ENCODE measurements around the gene ARID4B.
A peak's percentile ranks its signal among the peaks of the same experiment; 100 is the strongest.

ARID4B gene

DNA sequence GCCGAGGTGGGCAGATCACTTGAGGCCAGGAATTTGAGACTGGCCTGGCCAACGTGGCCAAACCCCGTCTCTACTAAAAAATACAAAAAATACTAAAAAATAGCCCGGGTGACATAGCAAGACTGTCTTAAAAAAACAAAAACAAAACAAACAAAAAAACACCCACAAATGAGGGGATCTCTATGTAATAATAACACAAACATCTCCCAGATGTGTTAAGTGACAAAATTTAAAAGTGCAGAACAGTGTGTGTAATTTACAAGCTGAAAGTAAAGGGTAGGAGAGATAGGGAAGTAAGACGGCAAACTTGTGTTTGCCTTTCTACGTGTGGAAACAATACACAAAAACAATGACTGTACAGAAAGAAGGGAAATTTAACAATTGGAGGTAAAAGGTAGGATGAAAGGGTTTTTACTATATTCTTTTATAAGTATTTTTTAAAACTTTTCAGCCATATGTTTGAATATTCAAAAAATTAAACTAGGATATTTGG lies 36.3 kb downstream of the ARID4B start:
- Histone ChIP-seq H2BK5ac (ENCODE audit: low read depth, low read length, poor library complexity) (no peak overlapping the region), H3K4me3 (ENCODE audit: low read depth, low read length) (no peak overlapping the region), H4K91ac (ENCODE audit: low read depth, low read length) (no peak overlapping the region), H2BK12ac (ENCODE audit: low read length) (no peak overlapping the region), H3K27ac (ENCODE audit: low read depth, low read length) (no peak overlapping the region), H4K8ac (ENCODE audit: low read depth, low read length) (no peak overlapping the region), H3K23ac (ENCODE audit: low read length) (no peak overlapping the region), H2AFZ (ENCODE audit: insufficient read depth, low read length, poor library complexity) (no peak overlapping the region), H3K4ac (ENCODE audit: low read depth, low read length) (peak overlapping the region; percentile 27), H3K27me3 (ENCODE audit: insufficient read depth, low read length) (no peaks in the 10 kb centered on the region), H2BK120ac (ENCODE audit: insufficient read depth, low read length, poor library complexity) (no peak overlapping the region), H3K18ac (ENCODE audit: low read length) (no peak overlapping the region), H3K14ac (ENCODE audit: low read length) (no peak overlapping the region), H3K36me3 (ENCODE audit: control insufficient read depth in 1 of 2, insufficient read depth in 2 of 2, low read length in 2 of 2) (no peaks in the 10 kb centered on the region), H3K79me2 (ENCODE audit: control insufficient read depth, insufficient read depth, low read length, poor library complexity) (peaks cover 15% of the 10 kb centered on the region), H3K9ac (ENCODE audit: low read length) (no peak overlapping the region), H3K9me3 (ENCODE audit: insufficient read depth, low read depth, low read length) (no peaks in the 10 kb centered on the region), H4K12ac (ENCODE audit: low read depth, low read length) (no peak overlapping the region), H3K79me1 (ENCODE audit: low read length) (no peaks in the 10 kb centered on the region), H3K4me2 (ENCODE audit: low read length) (no peak overlapping the region), H2AK5ac (ENCODE audit: low read length) (no peak overlapping the region), H3K4me1 (ENCODE audit: control insufficient read depth in 1 of 2, insufficient read depth in 2 of 2, low read length in 2 of 2) (peaks cover 9 to 17% of the 10 kb centered on the region in 2 experiments)
- WGBS (ENCODE audit: extremely low coverage, insufficient coverage, insufficient read length) = no CpG with 5 or more reads among the region's 6 CpGs
- DNase-seq = no peak

GRCh38 chr1:235290740-235291502 lies 37.1 kb downstream of the ARID4B start:
- no peak overlapping the region for H3K23ac ChIP-seq (ENCODE audit: low read length)
- no peak overlapping the region for H2BK120ac ChIP-seq (ENCODE audit: insufficient read depth, low read length, poor library complexity)
- H3K4me2 ChIP-seq (ENCODE audit: low read length) = no peak overlapping the region
- no peak overlapping the region for H3K14ac ChIP-seq (ENCODE audit: low read length)
- H3K27ac ChIP-seq (ENCODE audit: low read depth, low read length) = no peak overlapping the region
- H2AK5ac ChIP-seq (ENCODE audit: low read length) = no peak overlapping the region
- H2AFZ ChIP-seq (ENCODE audit: insufficient read depth, low read length, poor library complexity) = no peak overlapping the region
- no peak overlapping the region for H2BK12ac ChIP-seq (ENCODE audit: low read length)
- no CpG with 5 or more reads among the region's 12 CpGs for WGBS (ENCODE audit: extremely low coverage, insufficient coverage, insufficient read length)
- H3K18ac ChIP-seq (ENCODE audit: low read length) = no peak overlapping the region
- no peak overlapping the region for H3K9ac ChIP-seq (ENCODE audit: low read length)
- H4K8ac ChIP-seq (ENCODE audit: low read depth, low read length) = no peak overlapping the region
- no peak for DNase-seq
- H3K27me3 ChIP-seq (ENCODE audit: insufficient read depth, low read length) = no peaks in the 10 kb centered on the region
- H2BK5ac ChIP-seq (ENCODE audit: low read depth, low read length, poor library complexity) = no peak overlapping the region
- H4K12ac ChIP-seq (ENCODE audit: low read depth, low read length) = no peak overlapping the region
- no peaks in the 10 kb centered on the region for H3K36me3 ChIP-seq (ENCODE audit: control insufficient read depth in 1 of 2, insufficient read depth in 2 of 2, low read length in 2 of 2)
- H4K91ac ChIP-seq (ENCODE audit: low read depth, low read length) = no peak overlapping the region
- H3K79me1 ChIP-seq (ENCODE audit: low read length) = no peaks in the 10 kb centered on the region
- H3K4me3 ChIP-seq (ENCODE audit: low read depth, low read length) = no peak overlapping the region
- H3K4me1 ChIP-seq (ENCODE audit: control insufficient read depth in 1 of 2, insufficient read depth in 2 of 2, low read length in 2 of 2) = peaks cover 9 to 12% of the 10 kb centered on the region in 2 experiments
- peaks cover 17% of the 10 kb centered on the region for H3K79me2 ChIP-seq (ENCODE audit: control insufficient read depth, insufficient read depth, low read length, poor library complexity)
- H3K4ac ChIP-seq (ENCODE audit: low read depth, low read length) = peak overlapping the region; percentile 59
- H3K9me3 ChIP-seq (ENCODE audit: insufficient read depth, low read depth, low read length) = no peaks in the 10 kb centered on the region

- Histone ChIP-seq H4K12ac (ENCODE audit: low read depth, low read length) (no peak overlapping the region), H3K79me2 (ENCODE audit: control insufficient read depth, insufficient read depth, low read length, poor library complexity) (peaks cover 14% of the 10 kb centered on the region), H4K91ac (ENCODE audit: low read depth, low read length) (no peak overlapping the region), H4K8ac (ENCODE audit: low read depth, low read length) (no peak overlapping the region), H3K4me1 (ENCODE audit: control insufficient read depth in 1 of 2, insufficient read depth in 2 of 2, low read length in 2 of 2) (peaks cover 4 to 5% of the 10 kb centered on the region in 2 experiments), H3K18ac (ENCODE audit: low read length) (no peak overlapping the region), H3K36me3 (ENCODE audit: control insufficient read depth in 1 of 2, insufficient read depth in 2 of 2, low read length in 2 of 2) (no peaks in the 10 kb centered on the region), H2BK12ac (ENCODE audit: low read length) (no peak overlapping the region), H3K4me3 (ENCODE audit: low read depth, low read length) (no peak overlapping the region), H3K9me3 (ENCODE audit: insufficient read depth, low read depth, low read length) (no peaks in the 10 kb centered on the region), H3K27ac (ENCODE audit: low read depth, low read length) (no peak overlapping the region), H2AK5ac (ENCODE audit: low read length) (no peak overlapping the region), H2BK120ac (ENCODE audit: insufficient read depth, low read length, poor library complexity) (no peak overlapping the region), H3K9ac (ENCODE audit: low read length) (no peak overlapping the region), H3K4ac (ENCODE audit: low read depth, low read length) (peak overlapping the region; percentile 75), H3K23ac (ENCODE audit: low read length) (no peak overlapping the region), H2AFZ (ENCODE audit: insufficient read depth, low read length, poor library complexity) (no peak overlapping the region), H3K4me2 (ENCODE audit: low read length) (no peak overlapping the region), H3K14ac (ENCODE audit: low read length) (no peak overlapping the region), H3K27me3 (ENCODE audit: insufficient read depth, low read length) (no peaks in the 10 kb centered on the region), H2BK5ac (ENCODE audit: low read depth, low read length, poor library complexity) (no peak overlapping the region), H3K79me1 (ENCODE audit: low read length) (no peaks in the 10 kb centered on the region)
- peak in 1 of 2 donors; percentile 43 for DNase-seq
- WGBS (ENCODE audit: extremely low coverage, insufficient coverage, insufficient read length) = 100% methylated on average over 2 of the region's 12 CpGs
These were observed 37.9 kb downstream of the ARID4B start for GRCh38 chr1:235289859-235290739.

DNA sequence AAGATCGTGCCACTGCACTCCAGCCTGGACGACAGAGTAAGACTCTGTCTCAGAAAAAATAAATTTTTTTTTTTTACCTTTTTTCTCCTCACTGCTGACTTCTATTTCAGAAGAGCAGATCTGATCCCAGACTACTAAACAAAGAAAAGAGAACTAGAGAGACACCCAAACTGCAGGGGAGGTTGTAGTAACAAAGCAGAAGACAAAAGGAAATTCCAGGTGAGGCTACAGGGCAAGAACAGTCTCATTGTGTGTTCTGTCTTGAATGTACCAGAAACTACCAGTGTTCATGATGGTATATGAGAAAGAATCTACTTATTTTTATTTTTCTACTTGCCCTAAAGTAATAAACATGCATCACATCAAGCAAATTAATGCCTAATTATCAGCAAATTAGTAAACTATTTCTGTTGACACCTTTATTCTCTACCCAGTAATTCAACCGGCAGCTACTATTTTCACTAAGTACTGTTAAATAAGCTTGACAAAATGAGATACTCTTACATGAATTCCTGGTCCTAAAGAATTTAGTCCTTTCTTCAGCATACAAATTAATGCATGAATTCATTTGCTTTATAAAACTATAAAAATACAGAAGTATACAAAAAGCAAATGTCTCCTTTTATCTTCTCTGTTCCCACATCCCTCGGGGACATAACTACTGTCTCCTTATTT lies 40.6 kb downstream of the ARID4B start:
- Histone ChIP-seq H3K79me2 (ENCODE audit: control insufficient read depth, insufficient read depth, low read length, poor library complexity) (peaks cover 15% of the 10 kb centered on the region), H3K27me3 (ENCODE audit: insufficient read depth, low read length) (no peaks in the 10 kb centered on the region), H2BK12ac (ENCODE audit: low read length) (no peak overlapping the region), H3K27ac (ENCODE audit: low read depth, low read length) (no peak overlapping the region), H3K4me2 (ENCODE audit: low read length) (no peak overlapping the region), H4K91ac (ENCODE audit: low read depth, low read length) (no peak overlapping the region), H2AK5ac (ENCODE audit: low read length) (no peak overlapping the region), H3K9ac (ENCODE audit: low read length) (no peak overlapping the region), H3K23ac (ENCODE audit: low read length) (no peak overlapping the region), H4K12ac (ENCODE audit: low read depth, low read length) (no peak overlapping the region), H4K8ac (ENCODE audit: low read depth, low read length) (no peak overlapping the region), H3K4me3 (ENCODE audit: low read depth, low read length) (no peak overlapping the region), H3K18ac (ENCODE audit: low read length) (no peak overlapping the region), H3K4ac (ENCODE audit: low read depth, low read length) (peak overlapping the region; percentile 36), H3K79me1 (ENCODE audit: low read length) (no peaks in the 10 kb centered on the region), H2AFZ (ENCODE audit: insufficient read depth, low read length, poor library complexity) (no peak overlapping the region), H3K14ac (ENCODE audit: low read length) (no peak overlapping the region), H2BK5ac (ENCODE audit: low read depth, low read length, poor library complexity) (no peak overlapping the region), H3K9me3 (ENCODE audit: insufficient read depth, low read depth, low read length) (no peaks in the 10 kb centered on the region), H3K36me3 (ENCODE audit: control insufficient read depth in 1 of 2, insufficient read depth in 2 of 2, low read length in 2 of 2) (no peaks in the 10 kb centered on the region), H3K4me1 (ENCODE audit: control insufficient read depth in 1 of 2, insufficient read depth in 2 of 2, low read length in 2 of 2) (peaks cover 3 to 5% of the 10 kb centered on the region in 2 experiments), H2BK120ac (ENCODE audit: insufficient read depth, low read length, poor library complexity) (no peak overlapping the region)
- no peak for DNase-seq
- no CpG with 5 or more reads among the region's 4 CpGs for WGBS (ENCODE audit: extremely low coverage, insufficient coverage, insufficient read length)

Data from trophoblast cell (in vitro differentiated cells and primary cell).